ENCODE results near the gene CILP. TPM values are rescaled to one million over a fixed set of nuclear protein-coding genes. Genes with fewer than 3 reads are reported as not detected.

The CILP gene
- total and polyA plus RNA-seq, 2 donors, result 49.3 to 72.2 TPM

Small RNA genes within 50 kb of the gene (small RNA-seq; reads per million reads assigned to genes)
- gene AC068213.1, result not detected
- gene RNU6-686P, result not detected

Other genes starting within 250 kb of the CILP start
- 56.2 TPM for gene SPG21, start 221.6 kb downstream of the CILP start, total RNA-seq
- 87.6 TPM for gene SPG21, start 221.6 kb downstream of the CILP start, polyA plus RNA-seq
- gene MTFMT, start 181.8 kb downstream of the CILP start, total RNA-seq, result 22.4 TPM
- gene MTFMT, start 181.8 kb downstream of the CILP start, polyA plus RNA-seq, result 13.1 TPM
- gene SLC51B, start 166.1 kb downstream of the CILP start, total RNA-seq, result not detected
- 0.44 TPM for gene SLC51B, start 166.1 kb downstream of the CILP start, polyA plus RNA-seq
- 54.6 TPM for gene RASL12, start 143.5 kb downstream of the CILP start, total RNA-seq
- 85.0 TPM for gene RASL12, start 143.5 kb downstream of the CILP start, polyA plus RNA-seq
- gene KBTBD13, start 134.7 kb downstream of the CILP start, total RNA-seq, result 0.32 TPM
- 0.19 TPM for gene KBTBD13, start 134.7 kb downstream of the CILP start, polyA plus RNA-seq
- gene UBAP1L, start 96.3 kb downstream of the CILP start, total RNA-seq, result 3.9 TPM
- 1.9 TPM for gene UBAP1L, start 96.3 kb downstream of the CILP start, polyA plus RNA-seq
- gene PDCD7, start 77.7 kb downstream of the CILP start, total RNA-seq, result 18.3 TPM
- gene PDCD7, start 77.7 kb downstream of the CILP start, polyA plus RNA-seq, result 27.3 TPM
- gene CLPX, start 26.1 kb downstream of the CILP start, total RNA-seq, result 73.6 TPM
- gene CLPX, start 26.1 kb downstream of the CILP start, polyA plus RNA-seq, result 24.9 TPM
- 8.2 TPM for gene PARP16, start 75.4 kb upstream of the CILP start, total RNA-seq
- gene PARP16, start 75.4 kb upstream of the CILP start, polyA plus RNA-seq, result 13.4 TPM
- not detected for gene RNU5A-1, start 84.6 kb upstream of the CILP start, total RNA-seq
- gene RNU5A-1, start 84.6 kb upstream of the CILP start, polyA plus RNA-seq, result not detected
- under 0.01 TPM for gene RNU5B-1, start 93.2 kb upstream of the CILP start, total RNA-seq
- not detected for gene RNU5B-1, start 93.2 kb upstream of the CILP start, polyA plus RNA-seq
- 1.4 TPM for gene IGDCC3, start 166.5 kb upstream of the CILP start, total RNA-seq
- 0.13 TPM for gene IGDCC3, start 166.5 kb upstream of the CILP start, polyA plus RNA-seq
- gene IGDCC4, start 211.5 kb upstream of the CILP start, total RNA-seq, result 36.5 TPM
- 5.9 TPM for gene IGDCC4, start 211.5 kb upstream of the CILP start, polyA plus RNA-seq

Data from urinary bladder (tissue), 2 donors.